NOMO-1 treated with DMSO at 0.1 percent for 48 hours (cell line): Measurements from ENCODE around the gene BACE2.
"Not testable (repeated sequence)": the region's sequence is repeated elsewhere in the genome, so short reads cannot be mapped to it uniquely, and the experiment has no call there.

Experiments used
- DNase-seq: peaks from one replicate; lab custom pipeline; 2025; ENCODE audit not compliant: unreplicated experiment; lab: John Stamatoyannopoulos, UW

BACE2 gene

DNA sequence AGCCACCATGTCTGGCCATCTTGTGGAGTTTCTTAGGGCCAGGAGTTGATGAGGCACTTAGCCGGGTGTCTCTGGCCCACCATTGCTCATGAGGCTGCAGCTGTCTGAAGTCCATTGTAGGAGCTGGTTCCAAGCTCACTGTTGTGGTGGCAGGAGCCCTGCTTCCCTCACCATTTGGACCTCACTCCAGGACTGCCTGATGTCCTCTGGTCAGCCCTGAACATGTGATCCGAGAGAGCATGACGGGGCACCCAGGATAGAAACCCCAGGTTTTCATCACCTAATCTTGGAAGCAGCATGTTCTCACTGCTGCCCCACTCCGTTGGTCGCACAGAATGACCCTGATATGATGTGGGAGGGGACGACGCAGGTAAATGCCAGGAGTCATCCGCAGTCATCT lies 92.5 kb downstream of the BACE2 start:
- no peak for DNase-seq

DNA sequence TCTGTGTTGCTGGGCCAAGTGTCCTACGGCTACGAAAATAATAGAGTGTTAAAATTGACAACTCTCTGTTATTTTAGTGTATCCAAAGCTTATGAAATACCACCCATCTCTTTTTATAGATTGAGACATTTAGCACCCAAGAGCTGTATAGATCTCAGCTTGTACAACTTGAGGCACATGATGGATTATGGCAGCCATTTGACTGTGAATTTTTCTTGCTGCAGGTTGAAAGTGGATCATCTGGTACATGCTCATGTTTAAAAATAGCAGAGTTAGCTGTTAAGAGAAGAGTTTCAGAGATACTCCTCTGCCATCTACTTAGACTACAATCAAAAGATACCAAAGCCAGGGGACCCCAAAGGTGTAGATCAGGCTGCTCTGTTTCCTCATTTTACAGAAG lies 99.4 kb downstream of the BACE2 start:
- no peak for DNase-seq

DNA sequence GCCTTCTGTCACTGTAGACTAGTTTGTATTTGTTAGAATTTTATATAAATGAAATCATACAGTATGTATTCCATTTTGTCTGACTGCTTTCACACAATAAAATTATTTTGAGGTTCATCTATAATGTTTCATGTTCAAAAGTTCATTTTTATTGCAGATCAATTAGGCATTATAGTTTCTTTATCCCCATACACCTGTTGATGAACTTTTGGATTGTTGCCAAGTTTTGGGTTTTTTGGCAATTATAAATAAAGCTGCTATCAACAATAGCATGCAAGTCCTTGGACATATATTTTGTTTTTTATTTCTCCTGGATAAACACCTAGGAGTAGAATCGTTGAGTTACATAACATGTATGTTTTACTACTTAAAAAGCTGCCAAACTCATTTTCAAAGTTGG lies 101.6 kb downstream of the BACE2 start:
- no peak for DNase-seq

DNA sequence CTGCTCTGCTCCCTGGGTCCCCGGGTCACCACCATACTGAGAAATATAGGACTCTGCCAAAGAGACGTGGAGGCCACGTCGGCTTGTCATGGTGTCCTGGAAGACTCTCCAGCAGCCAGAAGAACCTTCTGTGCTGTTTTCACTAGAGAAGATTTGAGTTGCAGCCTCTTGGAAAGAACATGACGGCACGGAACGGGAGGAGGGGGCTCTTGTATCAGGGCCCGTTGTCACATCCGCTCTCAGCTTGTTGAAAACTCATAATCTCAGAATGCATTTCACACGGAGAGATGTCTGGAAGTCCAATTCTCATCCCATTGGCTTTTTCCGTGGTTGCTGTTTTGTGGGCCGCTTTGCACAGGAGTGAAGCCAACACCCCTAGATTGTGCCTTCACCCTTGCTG lies 109.2 kb downstream of the BACE2 start:
- DNase-seq = no peak

DNA sequence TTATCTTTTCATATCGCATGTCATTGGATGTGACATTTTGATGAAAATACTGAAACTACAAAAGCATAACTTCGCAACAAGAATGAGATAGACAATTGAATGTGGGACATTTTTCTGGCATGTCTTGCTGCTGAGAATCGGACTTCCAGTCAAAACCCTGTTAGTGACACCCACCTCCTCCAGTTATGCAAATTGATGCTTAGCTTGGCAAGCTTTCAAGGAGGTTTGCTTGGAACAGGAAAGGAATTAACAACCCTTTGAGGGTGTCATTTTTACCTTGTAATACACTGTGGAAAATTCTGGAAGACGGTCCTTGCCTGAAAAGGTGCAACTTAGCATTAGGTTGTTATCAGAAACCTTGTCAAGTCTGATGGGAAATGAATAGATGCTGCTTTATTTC lies 109.9 kb downstream of the BACE2 start:
- DNase-seq = no peak

DNA sequence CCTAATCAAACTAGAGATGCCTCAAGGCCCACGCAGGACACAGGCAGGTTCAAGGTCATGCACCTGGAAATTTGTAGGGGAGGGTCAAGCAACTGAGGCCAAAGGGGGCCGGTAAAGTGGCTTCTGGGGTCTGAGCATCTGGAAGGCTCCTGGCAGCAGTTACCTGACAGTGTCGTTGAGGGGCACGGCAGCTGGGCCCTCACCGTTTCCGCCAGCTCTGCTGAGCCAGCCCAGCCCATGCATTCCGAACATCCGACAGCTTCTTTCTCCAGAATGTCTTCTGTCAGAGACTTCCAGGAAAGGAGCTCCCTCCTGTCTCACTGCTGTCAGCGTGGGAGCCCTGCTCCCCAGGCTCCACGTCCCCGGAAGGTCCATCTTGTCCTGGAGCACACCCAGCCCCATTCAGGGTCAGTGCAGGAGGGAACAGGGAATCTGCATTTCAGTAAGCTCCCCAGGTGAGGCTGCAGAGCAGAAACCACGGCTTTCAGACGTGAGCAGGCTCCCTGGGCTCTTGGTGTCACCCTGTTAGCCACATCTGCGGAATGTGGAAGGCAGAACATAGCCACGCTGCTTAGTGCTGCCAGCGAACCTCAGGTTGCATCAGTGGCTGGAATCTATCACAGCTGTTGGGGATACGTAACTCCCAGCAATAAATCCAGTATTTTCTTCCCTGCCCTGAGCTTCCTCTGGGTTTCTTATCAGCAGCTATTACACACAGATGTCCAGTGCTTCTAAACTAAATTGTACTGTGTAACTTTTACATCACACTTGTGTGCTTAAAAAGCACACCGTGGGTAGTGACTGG lies 112.4 kb downstream of the BACE2 start:
- DNase-seq = no peak

DNA sequence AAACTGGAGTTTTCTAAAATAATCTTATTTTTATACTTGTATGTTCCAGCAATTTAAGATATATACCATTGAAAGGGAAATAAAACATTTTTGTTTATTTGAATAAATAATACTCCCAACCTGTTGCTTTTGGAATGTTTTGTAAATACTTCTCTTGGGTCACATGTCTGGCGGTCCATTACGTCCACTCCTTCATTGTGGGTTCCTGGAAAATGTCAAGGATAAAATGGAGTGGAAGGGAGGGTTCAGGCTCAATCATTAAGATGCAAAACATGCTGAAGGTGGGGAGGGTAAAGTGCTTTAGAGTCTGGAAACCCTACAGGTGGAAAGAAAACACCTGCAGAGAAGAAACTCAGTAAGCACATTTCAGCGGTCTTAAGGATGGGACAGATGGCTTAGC lies 114.5 kb downstream of the BACE2 start:
- DNase-seq = no peak

DNA sequence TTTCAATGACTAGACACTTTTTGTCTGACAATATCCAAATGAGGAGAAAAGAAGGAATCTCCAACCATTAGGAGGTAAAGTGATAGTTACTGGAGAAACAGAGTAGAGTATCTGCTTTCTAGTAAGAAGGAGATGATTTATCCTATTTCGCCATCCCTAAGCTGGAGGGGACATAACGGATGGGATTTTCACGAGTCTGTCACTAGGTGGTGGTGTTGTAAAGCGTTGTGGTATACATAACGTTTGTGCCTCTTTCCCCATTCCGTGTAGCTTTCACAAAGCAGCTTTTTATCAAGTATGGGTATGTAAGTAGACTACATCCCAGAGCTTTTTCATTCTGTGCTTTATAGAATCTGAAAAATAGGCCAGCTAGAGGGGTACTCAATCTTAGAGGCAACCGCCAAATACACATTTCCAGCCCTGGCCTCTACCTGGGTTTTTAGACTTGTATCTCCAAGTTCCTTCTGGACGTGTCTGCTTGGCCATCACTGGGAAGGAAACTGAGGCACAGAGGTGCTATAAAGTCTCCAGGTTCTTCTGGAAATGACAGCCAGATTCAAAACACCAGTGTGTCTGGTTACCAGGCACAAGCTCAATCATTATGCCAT lies 115.4 kb downstream of the BACE2 start:
- DNase-seq = peak; percentile 82

DNA sequence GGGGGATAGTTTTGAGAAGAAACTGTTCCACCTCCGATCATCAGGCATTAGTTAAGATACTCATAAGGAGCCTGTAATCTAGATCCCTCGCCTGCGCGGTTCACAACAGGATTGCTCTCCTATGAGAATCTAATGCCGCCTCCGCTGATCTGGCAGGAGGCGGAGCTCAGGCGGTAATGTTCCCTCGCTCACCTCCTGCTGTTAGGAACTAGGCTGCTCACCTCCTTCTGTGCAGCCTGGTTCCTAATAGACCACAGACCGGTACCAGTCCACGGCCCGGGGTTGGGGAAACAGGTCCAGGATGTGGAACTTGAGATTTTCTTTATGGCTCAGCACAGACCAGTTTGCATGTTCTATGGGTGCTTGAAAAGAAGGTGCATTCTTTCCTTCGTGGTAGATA lies 121.5 kb downstream of the BACE2 start:
- DNase-seq = no peak

DNA sequence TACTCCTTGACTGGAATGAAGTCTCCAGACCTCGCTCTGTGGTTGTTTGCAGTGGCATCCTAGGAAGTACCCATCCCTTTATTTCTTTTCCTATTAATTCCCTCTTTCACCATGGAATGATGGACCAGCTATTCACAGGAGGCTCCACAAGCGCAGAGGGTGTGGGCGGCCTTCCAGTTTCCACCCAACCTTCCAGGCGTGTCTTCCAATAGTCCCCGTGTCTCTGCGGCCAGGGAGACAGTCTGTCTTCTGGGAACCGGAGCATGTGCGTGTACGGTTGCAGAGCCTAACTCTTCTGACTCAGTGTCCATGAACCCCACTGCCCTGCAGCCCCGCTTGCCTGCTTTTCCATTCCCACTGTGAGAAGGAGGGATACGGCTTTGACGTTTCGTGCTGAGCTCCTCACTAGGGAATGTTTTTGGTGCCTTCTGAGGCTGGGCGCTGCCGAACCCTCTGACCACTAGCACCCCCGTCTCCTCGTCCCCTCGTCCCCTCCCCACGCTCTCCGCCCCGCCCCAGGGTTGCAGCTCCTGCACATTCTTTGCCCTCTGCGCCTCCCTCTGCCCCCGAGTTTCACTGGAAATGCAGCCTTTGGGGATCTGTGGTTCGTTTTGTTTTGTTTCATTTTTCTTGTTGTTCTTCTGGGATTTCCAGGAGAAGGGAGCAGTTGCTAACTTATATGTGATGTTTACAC lies 122.3 kb downstream of the BACE2 start:
- no peak for DNase-seq

DNA sequence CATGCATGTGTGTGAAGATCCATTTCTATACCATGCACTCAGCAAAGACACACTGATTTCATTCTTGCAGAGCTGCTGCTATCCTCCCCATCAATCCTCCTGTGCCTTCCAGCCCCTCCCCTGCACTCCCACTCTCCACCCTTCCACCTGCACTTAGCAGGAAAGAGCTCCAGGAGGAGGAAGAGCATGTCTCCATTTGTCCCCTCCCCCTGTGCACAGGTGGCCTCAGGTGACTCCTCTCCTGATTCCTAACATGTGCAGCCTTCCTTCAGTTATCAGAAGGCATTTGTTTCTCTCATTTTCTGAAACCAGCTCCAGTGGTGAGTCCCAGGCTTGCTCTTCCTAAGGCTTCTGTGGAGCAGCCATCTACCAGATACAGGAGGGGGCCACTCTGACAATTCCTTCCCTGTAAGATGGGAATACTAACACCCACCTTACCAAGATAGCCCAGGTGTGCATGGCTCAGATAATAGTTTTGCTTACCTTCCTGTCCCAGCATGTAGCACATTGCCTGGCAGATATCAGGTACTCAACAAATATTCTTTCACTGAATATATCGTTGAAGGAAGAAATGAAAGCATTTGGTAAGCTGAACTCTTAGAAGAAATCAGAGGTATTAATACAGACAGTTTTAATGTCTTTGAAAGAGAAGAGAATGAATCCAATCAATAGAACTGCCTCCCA lies 126.7 kb downstream of the BACE2 start:
- no peak for DNase-seq

DNA sequence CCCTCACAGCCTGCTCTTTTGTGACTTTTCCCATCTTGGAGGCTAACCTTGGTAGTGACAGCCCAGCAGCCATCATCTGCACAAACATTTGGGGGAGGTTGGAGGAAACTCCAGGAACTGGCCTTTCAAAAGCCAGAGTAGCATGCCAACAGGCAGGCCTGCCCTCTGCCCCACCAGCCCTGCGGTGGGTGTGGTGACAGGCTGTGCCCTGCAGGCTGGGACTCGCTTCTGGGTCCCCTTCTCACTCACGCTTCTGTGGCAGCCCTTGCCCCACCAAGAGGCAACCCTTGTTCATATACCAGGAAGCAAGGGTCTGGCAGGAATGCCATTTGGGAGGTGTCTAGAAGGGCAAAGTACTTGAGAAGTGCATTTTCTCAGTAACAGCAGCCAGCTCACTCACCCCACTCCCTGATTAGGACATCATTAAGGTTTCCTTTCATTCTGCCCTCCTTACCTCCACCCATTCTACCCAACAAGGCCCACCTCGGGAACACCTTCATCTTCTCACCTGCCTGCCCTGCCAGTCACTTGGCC lies 127.8 kb downstream of the BACE2 start:
- no peak for DNase-seq

DNA sequence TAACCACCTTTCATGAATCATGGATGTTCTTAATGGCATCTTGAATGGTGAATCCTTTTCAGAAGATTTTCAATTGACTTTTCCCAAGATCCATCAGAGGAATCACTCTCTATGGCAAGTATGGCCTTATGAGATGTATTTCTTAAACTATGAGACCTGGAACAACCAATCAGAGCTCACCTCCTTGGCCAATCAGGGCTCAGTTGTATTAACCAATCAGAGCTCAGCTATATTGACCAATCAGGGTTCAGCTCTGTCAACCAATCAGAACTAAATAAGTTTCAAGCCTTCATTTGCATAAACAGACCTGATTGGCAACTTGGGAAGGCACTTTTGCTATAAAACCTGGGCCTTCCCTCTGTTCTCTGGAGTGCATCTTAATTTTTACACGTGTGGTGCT lies 135.0 kb downstream of the BACE2 start:
- DNase-seq = no peak

DNA sequence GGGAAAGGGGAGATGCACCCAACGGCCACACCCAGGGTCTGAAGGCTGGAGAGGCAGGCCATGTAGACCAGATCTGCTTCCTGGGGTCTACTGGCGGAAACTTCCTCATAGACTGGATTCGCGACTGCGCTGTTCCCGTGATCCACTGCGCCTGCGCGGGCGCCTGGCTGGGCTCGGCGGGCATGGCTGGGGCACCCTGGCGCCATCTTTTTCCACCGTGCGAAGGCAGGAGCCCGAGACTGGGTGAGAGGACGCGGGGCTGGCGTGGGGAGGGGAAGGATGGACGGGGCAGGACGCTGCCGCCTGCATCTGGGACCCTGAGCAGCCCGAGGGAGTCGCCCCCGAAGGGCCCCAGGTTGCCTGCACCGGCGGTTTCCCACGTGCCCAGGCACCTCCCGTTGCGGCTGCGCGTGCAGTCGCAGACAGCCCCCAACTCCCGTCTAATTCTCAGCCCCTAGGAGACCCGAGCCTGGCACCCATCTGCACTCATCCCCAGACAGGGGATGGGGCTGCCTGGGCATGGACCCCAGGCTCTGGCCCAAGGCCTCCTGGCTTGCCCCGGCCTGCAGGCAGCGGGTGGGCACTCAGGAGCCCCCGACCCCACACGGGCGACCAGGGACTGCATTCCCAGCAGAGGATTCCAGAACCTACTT lies 136.2 kb downstream of the BACE2 start:
- DNase-seq = no peak

DNA sequence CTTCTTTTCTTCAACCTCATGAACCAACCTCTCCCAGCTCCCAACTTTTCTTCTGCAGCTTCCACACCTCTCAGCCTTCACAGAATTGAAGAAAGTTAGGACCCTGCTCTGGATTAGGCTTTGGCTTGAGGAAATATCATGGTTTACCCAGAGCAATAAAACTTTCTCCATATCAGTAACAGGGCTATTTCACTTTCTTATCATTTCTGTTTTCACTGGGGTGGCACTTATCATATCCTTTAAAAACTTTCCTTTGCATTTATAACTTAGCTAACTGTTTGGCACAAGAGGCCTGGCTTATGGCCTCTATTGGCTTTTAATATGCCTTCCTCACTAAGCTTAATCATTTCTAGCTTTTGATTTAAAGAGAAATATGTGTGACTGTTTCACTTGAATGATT lies 139.3 kb downstream of the BACE2 start:
- DNase-seq = no peak

DNA sequence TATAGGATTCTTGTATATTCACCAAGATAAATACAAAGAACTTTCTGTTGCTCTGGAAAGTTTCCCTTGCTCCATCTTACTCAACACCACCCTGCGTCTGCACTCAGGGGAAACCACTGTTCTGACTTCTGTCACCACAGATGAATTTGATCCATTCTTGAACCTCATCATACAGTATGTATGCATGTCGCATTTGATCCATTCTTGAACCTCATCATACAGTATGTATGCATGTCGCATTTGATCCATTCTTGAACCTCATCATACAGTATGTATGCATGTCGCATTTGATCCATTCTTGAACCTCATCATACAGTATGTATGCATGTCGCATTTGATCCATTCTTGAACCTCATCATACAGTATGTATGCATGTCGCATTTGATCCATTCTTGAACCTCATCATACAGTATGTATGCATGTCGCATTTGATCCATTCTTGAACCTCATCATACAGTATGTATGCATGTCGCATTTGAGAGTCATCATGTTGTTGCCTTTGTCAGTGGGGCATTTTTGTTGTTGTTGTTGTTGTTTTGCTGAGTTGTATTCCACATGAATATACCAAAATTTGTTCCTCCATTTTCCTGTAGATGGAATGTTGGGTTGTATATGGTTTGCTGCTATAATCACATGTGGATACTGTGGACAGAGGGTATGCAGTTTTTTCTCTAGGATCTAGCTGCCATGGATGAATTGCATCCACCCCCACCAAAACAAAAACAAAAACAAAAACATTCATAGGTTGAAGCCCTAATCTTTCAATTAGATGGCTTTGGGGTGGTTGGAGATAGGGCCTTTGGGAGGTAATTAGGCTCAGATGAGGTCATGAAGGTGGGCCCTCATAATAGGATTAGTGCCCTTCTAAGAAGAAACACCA lies 145.6 kb downstream of the BACE2 start:
- not testable (repeated sequence) for DNase-seq

DNA sequence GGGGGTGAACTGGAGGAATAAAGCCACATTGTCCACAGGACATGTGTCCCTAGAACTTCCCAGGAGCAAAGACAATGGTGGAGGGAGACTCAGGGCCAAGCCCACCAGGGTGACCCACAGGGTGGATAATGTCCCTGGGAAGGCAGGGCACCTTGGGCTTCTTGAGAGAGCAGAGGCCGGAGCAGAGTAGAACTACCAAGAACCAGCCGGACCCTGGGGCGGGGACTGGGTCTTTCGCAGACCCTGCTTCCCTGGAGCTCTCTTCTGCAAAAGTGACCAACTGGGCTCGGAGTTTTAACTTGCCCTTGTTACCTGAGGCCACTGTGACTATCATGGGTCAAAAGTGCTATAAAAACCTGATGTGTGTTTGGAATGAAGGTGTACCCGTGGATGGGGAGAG lies 147.8 kb downstream of the BACE2 start:
- DNase-seq = no peak

DNA sequence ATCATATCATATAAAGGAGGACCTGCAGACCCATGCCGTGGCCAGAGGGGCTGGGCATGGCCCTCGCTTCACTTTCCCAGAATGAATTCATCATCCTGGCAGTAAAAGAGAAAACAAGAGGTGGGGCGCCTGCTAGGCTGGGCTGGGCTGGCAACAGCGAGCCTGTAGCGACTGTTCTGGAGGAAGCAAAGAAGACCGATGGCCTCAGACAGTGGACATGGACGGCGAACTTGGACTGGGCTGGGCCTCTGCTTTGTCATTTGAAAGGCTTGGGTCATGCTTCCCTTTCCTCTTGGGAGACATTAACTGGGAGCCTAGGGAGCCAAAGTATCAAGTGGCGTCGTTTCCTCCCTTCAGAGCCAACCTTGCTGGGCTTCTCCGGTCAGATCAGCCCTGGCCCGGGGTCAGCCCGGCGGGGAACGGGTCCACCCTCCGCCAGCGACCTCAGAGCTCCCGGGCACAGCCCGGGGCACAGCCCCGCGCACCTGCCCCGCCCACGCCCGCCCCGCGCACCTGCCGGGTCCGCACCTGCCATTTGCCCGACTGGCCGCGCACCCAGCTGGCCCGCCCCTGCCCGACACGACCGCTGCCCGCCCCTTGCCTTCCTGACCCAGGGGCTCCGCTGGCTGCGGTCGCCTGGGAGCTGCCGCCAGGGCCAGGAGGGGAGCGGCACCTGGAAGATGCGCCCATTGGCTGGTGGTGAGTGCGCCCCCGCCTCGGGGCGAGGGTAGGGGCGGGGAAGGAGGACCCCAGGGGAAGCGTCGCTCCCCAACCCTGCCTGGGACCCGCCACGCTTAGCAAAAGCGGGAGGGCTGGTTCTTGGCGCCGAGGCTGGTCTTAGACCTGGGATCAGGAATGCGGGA lies 148.5 kb downstream of the BACE2 start, which contains the start of gene FAM3B:
FAM3B (plus strand) TSS at position 602 of the 863 bp plus-strand sequence; CDS start at position 681, 79 bp downstream.
- DNase-seq = no peak

DNA sequence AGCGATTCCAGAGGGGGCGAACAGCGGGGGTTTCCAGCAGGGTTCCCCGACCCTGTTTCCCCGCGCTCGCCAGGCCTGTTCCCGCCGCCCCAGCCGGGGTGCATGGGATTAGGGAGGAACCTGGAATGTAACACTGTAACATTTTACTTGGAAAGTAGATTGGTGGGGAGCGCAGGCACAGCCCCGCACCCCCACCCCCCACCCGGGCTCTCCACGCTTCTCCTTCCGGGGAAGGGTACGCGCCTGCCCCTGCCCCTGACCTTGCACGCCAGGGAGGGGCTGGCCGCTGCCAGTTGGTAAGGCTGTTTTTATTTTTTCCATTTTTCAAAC lies 149.1 kb downstream of the BACE2 start:
- no peak for DNase-seq
